ENCODE results near the gene PHC2. TPM values are rescaled to one million over a fixed set of nuclear protein-coding genes. Genes with fewer than 3 reads are reported as not detected.

The PHC2 gene
- total and polyA plus RNA-seq, 9 of the 15 experiments (the other 6 are each of a cell fraction or from before 2014, with no cell fraction given): 3.1 to 67.6 (median 34.6) TPM

GRCh38 chr1:33455539-33456501, 24.9 kb upstream of the PHC2 start:
- H3K4me1 ChIP-seq (replicated peaks in 1 of 2; ENCODE audit: control insufficient read depth in 2 of 2, insufficient read depth in 2 of 2, low read length in 2 of 2): peaks cover 0 to 4% of the 10 kb centered on the region in 2 experiments; a peak in 1 of 5 replicates
- ATAC-seq (peak; percentile 95), DNase-seq (ENCODE audit: extremely low read depth in 1 of 4, low spot score in 3 of 4) (peak; percentile 45 to 70 (median 56)), FAIRE-seq (no peak)
- no peak overlapping the region for H3K4me2 ChIP-seq (ENCODE audit: insufficient read depth, low read length)
- in situ Hi-C loops (cut with MboI): loop anchor here (10.0 kb wide), 1 partner anchor 161 kb away; no protein-coding TSS in a partner anchor
- BruUV-seq (replicated peaks): no TSS peak
- WGBS (ENCODE audit: insufficient coverage, low coverage, missing lambda C conversion rate): 8% methylated on average over 8 of the region's 8 CpGs
- no peak overlapping the region for H3K27ac ChIP-seq (ENCODE audit: extremely low read depth, low read depth, low read length)
- no peak overlapping the region for H3K9ac ChIP-seq (ENCODE audit: insufficient read depth in 1 of 2, low read depth in 2 of 2, low read length in 2 of 2)
- H3K4me3 ChIP-seq: no peak overlapping the region
- H3K27me3 ChIP-seq (ENCODE audit: control insufficient read depth in 2 of 2, insufficient read depth in 2 of 2, low read length in 2 of 2): peaks cover 11 to 27% of the 10 kb centered on the region in 2 experiments; a peak in 3 of 5 replicates
- H3K79me2 ChIP-seq (ENCODE audit: control insufficient read depth, insufficient read depth, low read length): no peaks in the 10 kb centered on the region
- no peaks in the 10 kb centered on the region; the same call in 1 of the 2 replicates for H4K20me1 ChIP-seq (replicated peaks; ENCODE audit: control insufficient read depth, insufficient read depth, low read length)
- POLR2A ChIA-PET: interaction anchor here (0.6 to 0.9 kb wide), 3 partner anchors 10 to 155 kb away, joined by 3 read pairs; no protein-coding TSS in a partner anchor
- intact Hi-C loops (cut with micrococcal nuclease): loop anchor here (1.0 to 5.0 kb wide), 2 partner anchors 84 to 161 kb away; no protein-coding TSS in a partner anchor
- no peaks in the 10 kb centered on the region for H3K9me3 ChIP-seq (replicated peaks; ENCODE audit: control insufficient read depth, insufficient read depth, low read depth, low read length)
- H3K36me3 ChIP-seq (ENCODE audit: control insufficient read depth, insufficient read depth, low read length): no peaks in the 10 kb centered on the region
- H2AFZ ChIP-seq (ENCODE audit: low read depth, low read length): no peak overlapping the region
- CTCF ChIA-PET (ENCODE audit: low intra/inter-chr PET ratio): interaction anchor here (0.7 to 1.2 kb wide), 3 partner anchors 81 to 161 kb away, joined by 3 to 10 read pairs (median 5); no protein-coding TSS in a partner anchor
- no peaks in the 10 kb centered on the region for H3K9me1 ChIP-seq (ENCODE audit: control insufficient read depth, insufficient read depth, low read length)
- TF ChIP-seq ZNF175 (CRISPR knock-in tag; IDR thresholded peaks at IDR 0.05; ENCODE audit: low read depth) (no peak), ELF4 (CRISPR knock-in tag; IDR thresholded peaks at IDR 0.05) (peak; percentile 70; the same call in 1 of the 2 replicates), FOXM1 (IDR thresholded peaks at IDR 0.05; ENCODE audit: low read depth) (no peak), FOXM1 (CRISPR knock-in tag; IDR thresholded peaks at IDR 0.05; ENCODE audit: low read depth) (no peak), ARID2 (IDR thresholded peaks at IDR 0.05) (peak; percentile 51; the same call in 1 of the 2 replicates), NEUROD1 (IDR thresholded peaks at IDR 0.05; ENCODE audit: borderline replicate concordance, low read depth, low read length, partially characterized antibody) (peak; percentile 72), RFX1 (IDR thresholded peaks at IDR 0.05) (no peak), FOXK2 (conservative IDR thresholded peaks at IDR 0.05 in 1 of 2, IDR thresholded peaks at IDR 0.05 in 1 of 2; ENCODE audit: low read depth in 2 of 2) (0 out of 4 replicates have a peak, but pooled peaks of 1 of the 2 experiments have one; percentile 40), PML (IDR thresholded peaks at IDR 0.05; ENCODE audit: low read length) (no peak), PKNOX1 (IDR thresholded peaks at IDR 0.05) (peak; percentile 47), MAZ (CRISPR knock-in tag; conservative IDR thresholded peaks at IDR 0.05 in 1 of 2, IDR thresholded peaks at IDR 0.05 in 1 of 2) (0 out of 4 replicates have a peak, but pooled peaks of 1 of the 2 experiments have one; percentile 19), HLTF (IDR thresholded peaks at IDR 0.05) (peak; percentile 32; the same call in 1 of the 2 replicates), TEAD1 (CRISPR knock-in tag; IDR thresholded peaks at IDR 0.05) (0 out of 4 replicates have a peak, but pooled peaks of 1 of the 2 experiments have one; percentile 39), DEAF1 (CRISPR knock-in tag; IDR thresholded peaks at IDR 0.05) (peak; percentile 91), RAD21 (CRISPR knock-in tag; conservative IDR thresholded peaks at IDR 0.05 in 1 of 2, IDR thresholded peaks at IDR 0.05 in 1 of 2) (peak; percentile 92 to 97), CC2D1A (IDR thresholded peaks at IDR 0.05) (peak; percentile 71), ZNF311 (CRISPR knock-in tag; IDR thresholded peaks at IDR 0.05) (no peak), OTX1 (CRISPR knock-in tag; IDR thresholded peaks at IDR 0.05) (peak; percentile 94), ZFP36 (IDR thresholded peaks at IDR 0.05; ENCODE audit: low read depth, low read length, partially characterized antibody) (no peak)

Data from K562 (cell line).